ENCODE measurements around the gene OR10A6.

Gene OR10A6

GRCh38 chr11:7931168-7931567 lies at the start of gene OR10A6:
Gene OR10A6 (minus strand): TSS chr11:7931268. CDS start chr11:7928662, 2,606 bp downstream.
- no peak for DNase-seq

- DNase-seq: peak; percentile 8
These were observed 46.3 kb upstream of the OR10A6 start for GRCh38 chr11:7977232-7977917.

- no peak for DNase-seq
These were observed 43.6 kb upstream of the OR10A6 start for GRCh38 chr11:7974668-7975067.

- DNase-seq: no peak
These were observed 41.9 kb upstream of the OR10A6 start for GRCh38 chr11:7973011-7973410.

- no peak for DNase-seq
These were observed 40.8 kb upstream of the OR10A6 start for GRCh38 chr11:7971846-7972245.

GRCh38 chr11:7969756-7970646 lies 38.9 kb upstream of the OR10A6 start:
- DNase-seq: no peak

- no peak for DNase-seq
These were observed 37.6 kb upstream of the OR10A6 start for GRCh38 chr11:7968686-7969085.

GRCh38 chr11:7967826-7968225 lies 36.8 kb upstream of the OR10A6 start:
- no peak for DNase-seq

GRCh38 chr11:7967097-7967496 lies 36.0 kb upstream of the OR10A6 start:
- DNase-seq: no peak

GRCh38 chr11:7965386-7965785 lies 34.3 kb upstream of the OR10A6 start, which contains the start of gene NLRP10:
Gene NLRP10 (minus strand): TSS chr11:7965447. CDS start chr11:7963495, 1,952 bp downstream.
- DNase-seq: no peak

GRCh38 chr11:7964873-7965272 lies 33.8 kb upstream of the OR10A6 start:
- no peak for DNase-seq

- no peak for DNase-seq
These were observed 33.2 kb upstream of the OR10A6 start for GRCh38 chr11:7964261-7964660.

GRCh38 chr11:7955191-7955590 lies 24.1 kb upstream of the OR10A6 start:
- no peak for DNase-seq

GRCh38 chr11:7949934-7950333 lies 18.9 kb upstream of the OR10A6 start:
- DNase-seq: no peak

- no peak for DNase-seq
These were observed 13.1 kb upstream of the OR10A6 start for GRCh38 chr11:7944123-7944522.

- no peak for DNase-seq
These were observed 10.5 kb upstream of the OR10A6 start, which contains the start of gene OR10A3 for GRCh38 chr11:7941608-7942007. Gene OR10A3 (minus strand): TSS chr11:7941708. CDS start chr11:7939520, 2,188 bp downstream.

GRCh38 chr11:7941146-7941545 lies 10.1 kb upstream of the OR10A6 start:
- no peak for DNase-seq

GRCh38 chr11:7936615-7937014 lies 5.5 kb upstream of the OR10A6 start:
- peak; percentile 69 for DNase-seq

- DNase-seq: no peak
These were observed 3.4 kb downstream of the OR10A6 start for GRCh38 chr11:7927635-7928034.

GRCh38 chr11:7924536-7924935 lies 6.5 kb downstream of the OR10A6 start:
- no peak for DNase-seq

GRCh38 chr11:7918141-7918540 lies 12.9 kb downstream of the OR10A6 start:
- DNase-seq: no peak

GRCh38 chr11:7911011-7911410 lies 20.1 kb downstream of the OR10A6 start:
- DNase-seq: no peak

GRCh38 chr11:7910286-7910788 lies 20.7 kb downstream of the OR10A6 start:
- no peak for DNase-seq

Data from hematopoietic multipotent progenitor cell treated with erythropoietin and hydrocortisone succinate and interleukin-3 and kit ligand, for 8 days (in vitro differentiated cells).